ENCODE data around the gene FGF7.
"Not testable (repeated sequence)": the region's sequence is repeated elsewhere in the genome, so short reads cannot be mapped to it uniquely, and the experiment has no call there.

The FGF7 gene

DNA sequence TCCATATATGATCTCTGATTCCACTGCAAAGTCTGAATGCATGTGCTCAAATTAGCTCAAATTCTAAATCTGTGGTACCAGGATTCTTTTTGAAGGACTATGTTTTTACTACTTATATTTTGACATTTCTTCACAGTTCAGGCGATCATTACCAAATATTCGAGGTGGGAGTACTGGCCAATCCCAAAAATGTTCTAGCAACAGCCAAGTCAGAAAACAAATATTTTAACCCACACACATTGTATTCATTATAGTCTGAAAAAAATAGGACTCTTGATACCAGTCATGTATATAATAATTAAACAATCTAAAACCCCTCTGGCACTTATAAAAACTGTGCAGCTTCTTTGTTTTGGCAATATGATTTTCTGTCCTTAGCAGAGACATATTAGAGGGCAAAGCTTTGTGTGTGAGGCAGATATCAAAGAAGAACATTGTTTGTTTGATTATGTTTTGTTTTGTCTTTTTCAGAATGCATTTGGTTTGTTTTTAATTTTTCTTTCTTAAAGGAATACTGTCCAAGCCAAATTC, 37.4 kb downstream of the FGF7 start:
- no peak overlapping the region for H3K27ac Mint-ChIP-seq
- no peaks in the 10 kb centered on the region for H3K36me3 Mint-ChIP-seq (ENCODE audit: low read depth)
- DNase-seq (ENCODE audit: low spot score) = no peak
- H3K4me3 Mint-ChIP-seq = no peak overlapping the region
- H3K4me1 Mint-ChIP-seq (ENCODE audit: low read depth) = no peaks in the 10 kb centered on the region
- H3K27me3 Mint-ChIP-seq (ENCODE audit: low read depth) = peaks cover 13% of the 10 kb centered on the region
- H3K9me3 Mint-ChIP-seq = no peaks in the 10 kb centered on the region

DNA sequence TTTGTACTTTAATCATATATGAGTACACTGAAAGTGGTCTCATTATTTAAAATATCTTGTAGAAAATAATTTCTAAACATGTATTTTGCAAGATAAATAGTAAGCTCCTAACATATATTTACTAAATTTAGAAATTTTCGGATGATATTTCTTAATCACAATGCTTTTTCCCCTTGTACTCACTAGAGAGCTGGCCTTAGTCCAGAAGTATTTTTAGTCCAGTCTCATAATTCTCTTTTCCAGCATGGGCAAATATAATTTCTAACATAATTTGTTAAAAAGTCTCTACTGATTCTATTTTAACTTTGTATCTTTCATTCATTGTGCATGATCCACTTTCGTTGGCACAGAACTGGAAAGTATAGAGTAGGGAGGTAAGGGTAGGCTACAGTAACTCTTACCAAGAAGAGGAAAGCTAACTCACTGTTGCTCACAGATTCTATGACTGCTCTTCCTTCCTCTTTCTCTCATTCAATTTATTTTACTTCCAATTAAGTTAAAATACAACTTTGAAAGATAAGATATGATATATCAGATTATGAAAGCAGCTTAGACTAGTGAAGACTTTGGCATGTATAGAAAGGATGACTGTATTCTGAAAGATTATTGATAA, 39.3 kb downstream of the FGF7 start:
- Mint-ChIP-seq H3K36me3 (ENCODE audit: low read depth) (no peaks in the 10 kb centered on the region), H3K4me3 (no peak overlapping the region), H3K27me3 (ENCODE audit: low read depth) (peaks cover 11% of the 10 kb centered on the region), H3K27ac (no peak overlapping the region), H3K4me1 (ENCODE audit: low read depth) (peaks cover 5% of the 10 kb centered on the region), H3K9me3 (no peaks in the 10 kb centered on the region)
- DNase-seq (ENCODE audit: low spot score) = no peak

DNA sequence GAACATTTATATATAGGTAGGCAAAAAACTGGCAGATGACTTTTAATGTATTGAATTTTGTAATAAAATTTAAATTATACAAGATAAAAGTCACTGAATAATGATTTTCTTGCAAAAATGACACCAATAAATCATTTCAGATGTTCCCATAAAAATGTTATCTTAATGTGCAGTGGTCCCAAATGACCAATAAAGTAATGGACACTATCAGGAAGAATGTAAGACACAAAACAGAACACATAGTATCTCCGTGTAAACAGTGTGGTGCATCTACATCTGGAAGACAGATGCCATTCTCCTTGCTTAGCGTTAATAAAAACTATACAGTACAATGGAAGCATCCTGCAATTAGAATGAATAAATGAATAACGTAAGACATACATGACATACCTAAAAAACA, 41.5 kb downstream of the FGF7 start:
- Mint-ChIP-seq H3K9me3 (no peaks in the 10 kb centered on the region), H3K36me3 (ENCODE audit: low read depth) (no peaks in the 10 kb centered on the region), H3K4me3 (no peak overlapping the region), H3K4me1 (ENCODE audit: low read depth) (peaks cover 5% of the 10 kb centered on the region), H3K27ac (no peak overlapping the region), H3K27me3 (ENCODE audit: low read depth) (peaks cover 5% of the 10 kb centered on the region)
- DNase-seq (ENCODE audit: low spot score) = no peak

DNA sequence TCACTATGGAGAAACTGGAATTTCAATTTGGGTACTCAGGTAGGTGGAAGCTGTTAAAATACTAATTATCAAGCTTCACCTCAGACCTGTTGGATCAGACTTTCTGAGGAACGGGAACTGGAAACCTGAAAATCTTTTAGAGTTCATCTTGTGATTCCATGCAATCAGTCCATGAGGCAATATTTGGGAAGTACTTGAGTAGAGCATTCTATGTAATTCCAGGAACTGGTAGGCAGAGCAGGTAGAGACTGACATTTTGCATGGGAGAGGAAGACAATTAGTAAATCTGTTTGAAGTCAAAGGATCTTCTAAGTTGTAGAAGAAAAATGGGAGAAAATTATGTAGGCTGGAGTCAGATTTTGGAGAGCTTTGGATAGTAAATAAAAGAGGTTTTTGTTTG, 43.1 kb downstream of the FGF7 start:
- Mint-ChIP-seq H3K4me1 (ENCODE audit: low read depth) (peaks cover 5% of the 10 kb centered on the region), H3K4me3 (no peak overlapping the region), H3K9me3 (no peaks in the 10 kb centered on the region), H3K27me3 (ENCODE audit: low read depth) (peaks cover 2% of the 10 kb centered on the region), H3K36me3 (ENCODE audit: low read depth) (no peaks in the 10 kb centered on the region), H3K27ac (no peak overlapping the region)
- DNase-seq (ENCODE audit: low spot score) = no peak

DNA sequence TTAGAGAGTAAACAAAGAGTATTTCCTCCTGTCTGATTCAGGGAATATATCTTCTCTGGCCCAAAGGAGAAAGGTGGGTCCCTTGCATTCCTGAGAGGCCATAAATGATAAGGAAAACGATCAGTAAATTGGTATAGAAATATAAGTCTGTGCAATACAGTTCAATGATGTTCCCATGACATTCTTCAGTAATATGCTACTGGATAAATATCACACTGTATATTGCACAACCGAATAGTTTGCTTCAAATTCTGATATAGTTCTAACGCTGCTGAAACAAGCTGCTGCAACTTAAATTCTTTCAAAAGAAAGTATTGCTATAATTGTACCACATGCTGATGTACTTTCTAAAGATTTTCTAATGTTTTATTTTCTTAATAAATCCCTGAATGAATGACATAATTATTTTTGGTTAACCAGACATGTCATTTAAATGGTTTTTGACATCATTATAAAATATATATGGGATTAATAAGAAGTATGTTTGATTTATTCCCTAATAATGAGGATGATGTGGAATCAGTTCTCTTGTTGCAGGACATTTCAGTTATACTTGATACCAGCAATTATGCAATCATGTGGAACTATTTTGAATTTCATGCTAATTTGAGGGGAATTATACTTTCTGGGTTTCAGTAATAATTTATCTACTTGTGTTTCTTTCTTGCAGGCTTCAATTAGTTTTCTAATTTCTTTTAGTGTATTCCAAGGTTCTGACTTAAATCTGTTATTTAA, 44.9 kb downstream of the FGF7 start:
- Mint-ChIP-seq H3K27ac (no peak overlapping the region), H3K9me3 (no peaks in the 10 kb centered on the region), H3K4me1 (ENCODE audit: low read depth) (peaks cover 9% of the 10 kb centered on the region), H3K36me3 (ENCODE audit: low read depth) (no peaks in the 10 kb centered on the region), H3K27me3 (ENCODE audit: low read depth) (peaks cover 9% of the 10 kb centered on the region), H3K4me3 (no peak overlapping the region)
- DNase-seq (ENCODE audit: low spot score) = no peak

DNA sequence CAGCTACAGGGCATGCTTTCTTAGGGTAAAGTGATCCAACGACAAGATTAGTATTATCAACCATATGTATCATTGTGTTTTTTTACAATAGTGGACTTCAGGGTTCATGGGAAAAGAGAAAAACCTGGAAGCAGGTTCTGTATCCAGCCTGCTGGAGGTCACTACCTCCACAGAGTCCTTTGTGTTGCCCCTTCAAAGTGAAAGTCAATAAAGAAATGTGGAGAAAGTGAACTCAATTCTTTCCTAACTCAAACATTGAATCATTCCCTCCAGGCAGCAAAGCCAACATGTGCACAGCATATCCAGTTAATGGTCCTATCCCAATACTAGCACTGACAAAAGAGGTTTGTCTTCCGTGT, 45.4 kb downstream of the FGF7 start:
- H3K27ac Mint-ChIP-seq = no peak overlapping the region
- no peaks in the 10 kb centered on the region for H3K36me3 Mint-ChIP-seq (ENCODE audit: low read depth)
- H3K27me3 Mint-ChIP-seq (ENCODE audit: low read depth) = peaks cover 9% of the 10 kb centered on the region
- peaks cover 9% of the 10 kb centered on the region for H3K4me1 Mint-ChIP-seq (ENCODE audit: low read depth)
- DNase-seq (ENCODE audit: low spot score) = no peak
- no peak overlapping the region for H3K4me3 Mint-ChIP-seq
- H3K9me3 Mint-ChIP-seq = no peaks in the 10 kb centered on the region

DNA sequence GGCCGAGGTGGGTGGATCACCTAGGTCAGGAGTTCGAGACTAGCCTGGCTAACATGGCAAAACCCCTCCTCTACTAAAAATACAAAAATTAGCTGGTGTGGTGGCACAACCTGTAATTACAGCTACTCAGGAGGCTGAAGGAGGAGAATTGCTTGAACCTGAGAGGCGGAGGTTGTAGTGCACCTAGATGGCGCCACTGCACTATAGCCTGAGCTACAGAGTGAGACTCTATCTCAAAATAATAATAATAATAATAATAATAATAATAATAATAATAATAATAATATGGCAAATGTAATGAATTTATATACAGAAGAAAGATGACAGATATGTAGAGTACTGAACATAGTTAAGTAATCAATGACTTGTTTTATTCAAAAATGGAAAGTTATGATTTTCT, 48.2 kb downstream of the FGF7 start:
- not testable (repeated sequence) for H3K27ac Mint-ChIP-seq; DNase-seq (ENCODE audit: low spot score); H3K9me3 Mint-ChIP-seq; H3K4me3 Mint-ChIP-seq; H3K36me3 Mint-ChIP-seq (ENCODE audit: low read depth); H3K4me1 Mint-ChIP-seq (ENCODE audit: low read depth)
- H3K27me3 Mint-ChIP-seq (ENCODE audit: low read depth) = peaks cover 10% of the 10 kb centered on the region

DNA sequence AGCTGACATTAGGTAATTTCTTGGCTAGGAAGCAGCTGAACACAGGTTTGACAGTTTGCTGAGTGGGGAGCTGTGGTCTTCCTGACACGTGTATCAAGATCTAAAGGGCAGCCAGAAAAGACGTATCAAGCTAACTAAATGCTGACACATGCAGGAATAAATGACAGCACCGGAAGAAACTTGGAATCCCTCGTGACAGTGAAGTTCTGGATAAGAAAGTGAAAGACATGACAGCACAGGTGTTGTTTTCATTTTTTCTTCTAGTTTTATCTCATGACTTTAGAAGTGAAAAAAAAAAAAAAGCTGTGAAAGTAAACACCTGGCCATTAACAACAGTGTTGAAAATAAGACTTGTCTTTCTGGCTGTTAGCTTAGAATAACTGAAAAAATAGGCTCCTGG, 48.7 kb downstream of the FGF7 start:
- no peaks in the 10 kb centered on the region for H3K9me3 Mint-ChIP-seq
- no peak overlapping the region for H3K27ac Mint-ChIP-seq
- no peaks in the 10 kb centered on the region for H3K36me3 Mint-ChIP-seq (ENCODE audit: low read depth)
- DNase-seq (ENCODE audit: low spot score) = peak; percentile 7
- H3K4me3 Mint-ChIP-seq = peak overlapping the region; percentile 42
- peaks cover 5% of the 10 kb centered on the region for H3K4me1 Mint-ChIP-seq (ENCODE audit: low read depth)
- H3K27me3 Mint-ChIP-seq (ENCODE audit: low read depth) = peaks cover 10% of the 10 kb centered on the region

DNA sequence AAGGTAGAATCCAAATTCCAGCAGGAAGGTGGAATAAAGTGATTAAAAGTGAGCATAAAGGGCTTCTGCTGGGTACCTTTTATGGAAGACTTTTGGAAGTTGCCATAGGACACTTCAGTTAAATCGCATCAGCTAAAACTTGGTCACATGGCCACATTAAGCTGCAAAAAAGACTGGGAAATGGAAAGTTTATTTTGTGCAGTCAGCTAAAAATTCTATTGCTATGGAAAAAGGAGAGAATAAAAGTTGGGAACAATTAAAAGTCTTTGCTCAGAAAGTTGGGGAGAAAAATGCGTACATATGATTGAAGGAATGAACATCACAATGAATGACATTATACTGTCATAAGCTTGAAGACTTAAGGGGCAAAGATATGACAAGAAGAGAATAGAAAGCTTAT, 49.3 kb downstream of the FGF7 start:
- Mint-ChIP-seq H3K27me3 (ENCODE audit: low read depth) (peaks cover 10% of the 10 kb centered on the region), H3K36me3 (ENCODE audit: low read depth) (no peaks in the 10 kb centered on the region), H3K4me3 (no peak overlapping the region), H3K9me3 (no peaks in the 10 kb centered on the region), H3K4me1 (ENCODE audit: low read depth) (peaks cover 4% of the 10 kb centered on the region), H3K27ac (no peak overlapping the region)
- DNase-seq (ENCODE audit: low spot score) = no peak

DNA sequence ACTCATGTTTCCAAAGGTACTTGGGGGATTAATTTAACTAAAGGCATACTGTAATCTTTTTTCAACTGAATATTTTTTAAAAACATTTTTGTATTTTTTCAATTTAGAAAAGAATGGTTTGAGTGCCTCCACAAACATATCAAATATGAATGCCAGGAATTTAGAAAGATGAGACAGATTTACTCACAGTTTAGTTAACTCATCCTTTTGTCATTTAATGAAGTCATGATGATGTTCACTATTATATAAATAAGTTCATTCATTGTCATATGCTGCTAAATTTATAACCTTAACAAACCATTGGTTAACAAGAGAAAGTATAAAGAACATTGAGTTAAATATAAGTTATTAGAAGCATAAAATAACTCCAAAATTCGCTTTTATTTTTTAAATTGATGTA, 50.0 kb downstream of the FGF7 start:
- Mint-ChIP-seq H3K4me1 (ENCODE audit: low read depth) (peaks cover 4% of the 10 kb centered on the region), H3K27ac (no peak overlapping the region), H3K4me3 (no peak overlapping the region), H3K27me3 (ENCODE audit: low read depth) (peaks cover 10% of the 10 kb centered on the region), H3K36me3 (ENCODE audit: low read depth) (no peaks in the 10 kb centered on the region), H3K9me3 (no peaks in the 10 kb centered on the region)
- no peak for DNase-seq (ENCODE audit: low spot score)

DNA sequence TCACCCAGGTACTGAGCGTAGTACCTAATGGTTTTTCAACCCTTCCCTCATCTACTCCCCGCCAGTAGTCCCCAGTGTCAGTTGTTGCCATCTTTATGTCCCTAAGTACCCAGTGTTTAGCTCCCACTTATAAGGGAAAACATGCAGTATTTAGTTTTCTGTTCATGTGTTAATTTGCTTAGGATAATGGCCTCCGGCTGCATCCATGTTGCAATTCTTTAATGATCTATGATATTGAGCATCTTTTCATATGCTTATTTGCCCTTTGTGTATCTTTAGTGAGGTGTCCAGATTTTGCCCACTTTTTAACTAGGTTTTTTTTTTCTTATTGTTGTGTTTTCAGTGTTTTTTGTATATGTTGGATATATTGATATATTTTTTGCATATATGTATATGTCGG, 55.0 kb downstream of the FGF7 start:
- not testable (repeated sequence) for DNase-seq (ENCODE audit: low spot score)

DNA sequence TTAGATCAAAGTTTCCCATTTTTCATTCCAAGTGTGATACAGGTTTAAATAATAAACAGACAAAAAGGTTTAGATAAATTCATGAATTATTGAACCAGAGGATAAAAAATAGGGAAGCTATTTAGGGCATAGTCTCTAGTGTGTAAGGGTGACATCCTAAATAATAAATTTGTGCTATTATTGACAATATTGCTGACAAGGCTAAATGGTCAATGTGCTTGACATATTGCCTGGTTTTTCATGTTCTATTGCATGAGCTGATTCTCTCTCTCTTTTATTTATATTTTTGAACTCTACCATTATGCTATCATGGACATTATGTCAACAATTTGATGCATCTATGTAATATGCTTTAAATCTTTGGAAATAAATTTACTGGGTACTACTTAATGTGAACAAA, 55.9 kb downstream of the FGF7 start:
- H3K27me3 Mint-ChIP-seq (ENCODE audit: low read depth); H3K9me3 Mint-ChIP-seq; H3K4me3 Mint-ChIP-seq; H3K36me3 Mint-ChIP-seq (ENCODE audit: low read depth); H3K4me1 Mint-ChIP-seq (ENCODE audit: low read depth); DNase-seq (ENCODE audit: low spot score); H3K27ac Mint-ChIP-seq: not testable (repeated sequence)

More for the DNA sequence above, 55.0 kb downstream of the FGF7 start:
- H3K36me3 Mint-ChIP-seq (ENCODE audit: low read depth); H3K4me1 Mint-ChIP-seq (ENCODE audit: low read depth); H3K27ac Mint-ChIP-seq; H3K27me3 Mint-ChIP-seq (ENCODE audit: low read depth); H3K9me3 Mint-ChIP-seq; H3K4me3 Mint-ChIP-seq: not testable (repeated sequence)

DNA sequence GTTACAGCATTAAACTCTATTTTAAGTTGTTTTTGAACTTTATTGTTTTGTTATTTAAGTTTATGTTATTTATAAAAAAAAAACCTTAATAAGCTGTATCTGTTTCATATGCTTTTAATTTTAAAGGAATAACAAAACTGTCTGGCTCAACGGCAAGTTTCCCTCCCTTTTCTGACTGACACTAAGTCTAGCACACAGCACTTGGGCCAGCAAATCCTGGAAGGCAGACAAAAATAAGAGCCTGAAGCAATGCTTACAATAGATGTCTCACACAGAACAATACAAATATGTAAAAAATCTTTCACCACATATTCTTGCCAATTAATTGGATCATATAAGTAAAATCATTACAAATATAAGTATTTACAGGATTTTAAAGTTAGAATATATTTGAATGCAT, 62.4 kb downstream of the FGF7 start:
- not testable (repeated sequence) for DNase-seq (ENCODE audit: low spot score); H3K27ac Mint-ChIP-seq; H3K36me3 Mint-ChIP-seq (ENCODE audit: low read depth); H3K4me3 Mint-ChIP-seq; H3K4me1 Mint-ChIP-seq (ENCODE audit: low read depth); H3K9me3 Mint-ChIP-seq; H3K27me3 Mint-ChIP-seq (ENCODE audit: low read depth)

DNA sequence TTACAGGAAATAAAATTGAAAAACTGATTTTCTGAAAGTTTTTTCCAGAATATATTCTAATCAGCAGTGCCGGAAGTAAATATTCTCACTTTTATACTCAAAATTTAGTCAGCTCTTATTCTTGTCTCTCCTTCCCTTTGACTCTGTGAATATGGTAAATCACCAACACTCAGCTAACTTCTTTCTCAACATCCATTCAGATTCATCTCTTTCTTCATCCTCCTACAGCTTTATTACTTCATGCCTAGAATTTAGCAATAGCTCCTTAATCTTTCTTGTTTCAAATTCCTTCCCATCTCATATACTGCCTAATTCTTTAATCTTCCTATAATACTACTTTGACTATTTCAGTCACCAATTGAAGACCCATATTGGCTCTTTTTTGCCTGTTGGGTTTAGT, 67.9 kb downstream of the FGF7 start:
- Mint-ChIP-seq H3K4me3 (no peak overlapping the region), H3K27ac (no peak overlapping the region), H3K27me3 (ENCODE audit: low read depth) (peaks cover 3% of the 10 kb centered on the region), H3K4me1 (ENCODE audit: low read depth) (no peaks in the 10 kb centered on the region), H3K36me3 (ENCODE audit: low read depth) (no peaks in the 10 kb centered on the region), H3K9me3 (no peaks in the 10 kb centered on the region)
- no peak for DNase-seq (ENCODE audit: low spot score)

DNA sequence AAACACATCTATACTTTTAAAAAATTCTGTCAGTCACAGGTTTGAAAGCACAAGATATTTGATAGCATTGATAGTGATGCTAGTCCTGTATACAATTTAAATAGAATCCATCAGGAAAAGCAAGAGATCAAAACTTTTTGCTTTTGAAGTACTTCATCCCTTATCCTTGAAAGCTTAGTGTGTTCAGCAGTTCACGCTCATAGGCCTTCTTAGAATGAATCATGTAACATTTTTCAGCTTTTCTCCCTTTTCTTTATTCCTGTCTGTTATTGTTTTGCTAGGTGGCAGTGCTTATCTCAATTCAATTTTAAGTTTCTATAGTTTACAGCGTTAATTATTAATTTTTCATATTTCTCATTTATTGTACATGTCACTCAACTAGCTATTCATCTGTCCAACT, 69.1 kb downstream of the FGF7 start:
- no peak for DNase-seq (ENCODE audit: low spot score)
- Mint-ChIP-seq H3K4me3 (no peak overlapping the region), H3K36me3 (ENCODE audit: low read depth) (no peaks in the 10 kb centered on the region), H3K9me3 (no peaks in the 10 kb centered on the region), H3K27ac (no peak overlapping the region), H3K4me1 (ENCODE audit: low read depth) (no peaks in the 10 kb centered on the region), H3K27me3 (ENCODE audit: low read depth) (peaks cover 3% of the 10 kb centered on the region)
